ENCODE results near the gene UBA6.
"Not testable (repeated sequence)": the region's sequence is repeated elsewhere in the genome, so short reads cannot be mapped to it uniquely, and the experiment has no call there.

Gene UBA6

GRCh38 chr4:67736262-67736661 is 35.3 kb upstream of the UBA6 start:
- no peak overlapping the region for H3K9ac ChIP-seq (ENCODE audit: low read depth, low read length)
- no peaks in the 10 kb centered on the region for H3K27me3 ChIP-seq (ENCODE audit: insufficient read depth, low read length, poor library complexity)
- H3K27ac ChIP-seq (ENCODE audit: low read length), result no peak overlapping the region
- no peak for DNase-seq
- no peaks in the 10 kb centered on the region for H3K36me3 ChIP-seq (ENCODE audit: insufficient read depth, low read length)
- H4K20me1 ChIP-seq (ENCODE audit: insufficient read depth, low read length), result no peaks in the 10 kb centered on the region
- H3K9me3 ChIP-seq (ENCODE audit: insufficient read depth, low read length, severe bottlenecking), result no peaks in the 10 kb centered on the region
- H3K4me1 ChIP-seq (ENCODE audit: insufficient read depth, low read length), result no peaks in the 10 kb centered on the region
- no peak for ATAC-seq (ENCODE audit: insufficient read depth, low read depth)
- H2AFZ ChIP-seq (ENCODE audit: low read depth, low read length), result no peak overlapping the region
- H3K4me2 ChIP-seq (ENCODE audit: insufficient read depth, low read length), result no peak overlapping the region
- H3K79me2 ChIP-seq (ENCODE audit: insufficient read depth, low read length), result no peaks in the 10 kb centered on the region
- H3K4me3 ChIP-seq (ENCODE audit: low read depth in 1 of 2, low read length in 2 of 2), result no peak overlapping the region
- TF ChIP-seq CTCF (IDR thresholded peaks at IDR 0.05; ENCODE audit: borderline replicate concordance, extremely low read depth, low read length, poor library complexity, severe bottlenecking) (no peak), EZH2 (IDR thresholded peaks at IDR 0.05; ENCODE audit: borderline replicate concordance, low read depth, low read length, severe bottlenecking) (no peak)

DNA sequence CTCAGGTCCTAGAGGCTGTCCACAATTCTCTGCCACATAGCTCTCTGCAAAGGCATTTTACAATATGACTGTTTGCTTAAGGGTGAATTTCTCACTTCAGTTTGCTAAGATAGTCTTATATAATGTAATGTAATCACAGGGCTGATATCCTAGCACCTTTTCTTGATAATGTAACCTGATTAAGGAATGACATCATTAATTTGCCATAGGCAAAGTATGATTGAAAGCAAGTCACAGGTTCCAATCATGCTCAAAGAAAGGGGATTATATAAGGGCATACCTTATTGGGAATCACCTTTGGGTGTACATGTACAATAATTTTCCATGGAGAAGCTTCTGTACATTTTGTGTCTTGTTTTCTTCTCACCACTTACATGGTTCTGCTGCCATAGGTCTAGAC is 34.4 kb upstream of the UBA6 start:
- H3K79me2 ChIP-seq (ENCODE audit: insufficient read depth, low read length), result no peaks in the 10 kb centered on the region
- H3K36me3 ChIP-seq (ENCODE audit: insufficient read depth, low read length), result no peaks in the 10 kb centered on the region
- H3K4me2 ChIP-seq (ENCODE audit: insufficient read depth, low read length), result no peak overlapping the region
- no peak overlapping the region for H3K9ac ChIP-seq (ENCODE audit: low read depth, low read length)
- no peak for ATAC-seq (ENCODE audit: insufficient read depth, low read depth)
- H3K4me3 ChIP-seq (ENCODE audit: low read depth in 1 of 2, low read length in 2 of 2), result no peak overlapping the region
- H3K27me3 ChIP-seq (ENCODE audit: insufficient read depth, low read length, poor library complexity), result no peaks in the 10 kb centered on the region
- no peak for DNase-seq
- H4K20me1 ChIP-seq (ENCODE audit: insufficient read depth, low read length), result no peaks in the 10 kb centered on the region
- no peaks in the 10 kb centered on the region for H3K4me1 ChIP-seq (ENCODE audit: insufficient read depth, low read length)
- no peak for TF ChIP-seq CTCF (IDR thresholded peaks at IDR 0.05; ENCODE audit: borderline replicate concordance, extremely low read depth, low read length, poor library complexity, severe bottlenecking)
- TF ChIP-seq EZH2 (IDR thresholded peaks at IDR 0.05; ENCODE audit: borderline replicate concordance, low read depth, low read length, severe bottlenecking), result no peak
- H2AFZ ChIP-seq (ENCODE audit: low read depth, low read length), result no peak overlapping the region
- H3K9me3 ChIP-seq (ENCODE audit: insufficient read depth, low read length, severe bottlenecking), result no peaks in the 10 kb centered on the region
- no peak overlapping the region for H3K27ac ChIP-seq (ENCODE audit: low read length)

DNA sequence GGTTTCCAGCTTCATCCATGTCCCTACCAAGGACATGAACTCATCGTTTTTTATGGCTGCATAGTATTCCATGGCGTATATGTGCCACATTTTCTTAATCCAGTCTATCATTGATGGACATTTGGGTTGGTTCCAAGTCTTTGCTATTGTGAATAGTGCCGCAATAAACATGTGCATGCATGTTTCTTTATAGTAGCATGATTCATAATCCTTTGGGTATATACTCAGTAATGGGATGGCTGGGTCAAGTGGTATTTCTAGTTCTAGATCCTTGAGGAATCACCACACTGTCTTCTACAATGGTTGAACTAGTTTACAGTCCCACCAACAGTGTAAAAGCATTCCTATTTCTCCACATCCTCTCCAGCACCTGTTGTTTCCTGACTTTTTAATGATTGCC is 29.6 kb upstream of the UBA6 start:
- H3K27me3 ChIP-seq (ENCODE audit: insufficient read depth, low read length, poor library complexity); H4K20me1 ChIP-seq (ENCODE audit: insufficient read depth, low read length); H3K9ac ChIP-seq (ENCODE audit: low read depth, low read length); H3K79me2 ChIP-seq (ENCODE audit: insufficient read depth, low read length); H3K36me3 ChIP-seq (ENCODE audit: insufficient read depth, low read length); DNase-seq; H3K4me1 ChIP-seq (ENCODE audit: insufficient read depth, low read length); H3K4me2 ChIP-seq (ENCODE audit: insufficient read depth, low read length); ATAC-seq (ENCODE audit: insufficient read depth, low read depth); H3K9me3 ChIP-seq (ENCODE audit: insufficient read depth, low read length, severe bottlenecking); H3K4me3 ChIP-seq (ENCODE audit: low read depth in 1 of 2, low read length in 2 of 2); H2AFZ ChIP-seq (ENCODE audit: low read depth, low read length); H3K27ac ChIP-seq (ENCODE audit: low read length): not testable (repeated sequence)

DNA sequence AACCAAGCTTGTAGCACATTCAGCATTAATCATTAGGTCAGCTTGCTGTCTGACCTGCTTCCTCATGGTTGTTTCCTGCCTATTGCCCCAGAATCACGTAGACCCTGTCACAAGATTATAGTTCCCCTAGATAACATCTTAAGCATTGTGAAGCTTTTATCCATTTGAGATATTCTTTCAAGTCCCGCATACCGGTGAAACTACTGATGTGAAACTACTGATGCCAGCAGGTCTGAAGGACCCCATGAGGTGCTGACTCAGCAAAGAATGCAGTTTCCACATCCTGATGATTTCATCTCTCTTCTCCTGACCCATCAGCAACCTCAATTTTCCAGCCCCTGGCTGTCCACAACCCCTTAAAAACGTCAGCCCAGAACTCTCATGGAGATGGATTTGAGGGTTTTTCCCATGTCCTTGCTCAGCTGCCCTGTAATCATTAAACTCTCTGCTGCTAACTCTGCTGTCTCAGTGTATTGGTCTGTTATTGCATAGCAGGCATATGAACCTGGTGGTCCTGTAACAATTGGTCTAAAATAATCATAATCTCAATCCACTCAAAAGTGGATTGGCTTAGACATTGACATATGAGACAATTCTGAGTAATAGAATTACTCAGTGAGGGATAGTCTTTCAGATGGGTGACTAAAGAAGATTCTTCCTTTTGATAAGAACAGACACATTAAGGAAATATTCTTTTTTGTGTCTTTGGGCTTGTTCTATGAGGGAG is 26.3 kb upstream of the UBA6 start:
- Histone ChIP-seq H3K4me2 (ENCODE audit: insufficient read depth, low read length) (no peak overlapping the region), H3K79me2 (ENCODE audit: insufficient read depth, low read length) (no peaks in the 10 kb centered on the region), H3K9me3 (ENCODE audit: insufficient read depth, low read length, severe bottlenecking) (no peaks in the 10 kb centered on the region), H3K27me3 (ENCODE audit: insufficient read depth, low read length, poor library complexity) (no peaks in the 10 kb centered on the region), H3K4me3 (ENCODE audit: low read depth in 1 of 2, low read length in 2 of 2) (no peak overlapping the region), H3K36me3 (ENCODE audit: insufficient read depth, low read length) (peaks cover 5% of the 10 kb centered on the region; the same call in 1 of the 2 replicates), H2AFZ (ENCODE audit: low read depth, low read length) (no peak overlapping the region), H3K27ac (ENCODE audit: low read length) (no peak overlapping the region), H4K20me1 (ENCODE audit: insufficient read depth, low read length) (no peaks in the 10 kb centered on the region), H3K4me1 (ENCODE audit: insufficient read depth, low read length) (no peaks in the 10 kb centered on the region), H3K9ac (ENCODE audit: low read depth, low read length) (no peak overlapping the region)
- ATAC-seq (ENCODE audit: insufficient read depth, low read depth) (no peak), DNase-seq (no peak)
- TF ChIP-seq EZH2 (IDR thresholded peaks at IDR 0.05; ENCODE audit: borderline replicate concordance, low read depth, low read length, severe bottlenecking) (no peak), CTCF (IDR thresholded peaks at IDR 0.05; ENCODE audit: borderline replicate concordance, extremely low read depth, low read length, poor library complexity, severe bottlenecking) (no peak)
